GM12873 (cell line): ENCODE results near the gene RBP5.

Source experiments
- CTCF ChIP-seq: IDR thresholded peaks from 2 replicates; pipeline ENCODE4 v1.5.1; 2012; ENCODE audit warnings: low read depth, mild to moderate bottlenecking, moderate library complexity, low read length, control low read depth; ENCODE audit not compliant: insufficient read depth; ENCODE audit errors: missing control alignments

The RBP5 gene

GRCh38 chr12:7129872-7130691, 1.4 kb upstream of the RBP5 start, which contains the start of gene CLSTN3:
TSS of gene CLSTN3 (plus strand) at chr12:7130371. CDS start at chr12:7130649, 278 bp downstream.
- no peak for TF ChIP-seq CTCF

GRCh38 chr12:7129287-7129871, 690 bp upstream of the RBP5 start:
- no peak for TF ChIP-seq CTCF

- TF ChIP-seq CTCF: no peak
Observed at GRCh38 chr12:7127916-7128626, 618 bp downstream of the RBP5 start.

- no peak for TF ChIP-seq CTCF
Observed at GRCh38 chr12:7125632-7126227, 3.0 kb downstream of the RBP5 start.

- no peak for TF ChIP-seq CTCF
Observed at GRCh38 chr12:7123806-7124522, 4.7 kb downstream of the RBP5 start.

- TF ChIP-seq CTCF: no peak
Observed at GRCh38 chr12:7122811-7123769, 5.6 kb downstream of the RBP5 start.
